NT2/D1 (cell line): ENCODE data around the gene DEXI.

Experiments used
- DNase-seq: peaks from one replicate; pipeline ENCODE4 v3.0.0-alpha.2; 2011; ENCODE audit warnings: low read depth, low spot score
- H3K27me3 ChIP-seq: 2 replicates; pipeline ENCODE4 v1.6.0; 2011; ENCODE audit warnings: mild to moderate bottlenecking; ENCODE audit not compliant: insufficient read length, insufficient read depth
- H3K36me3 ChIP-seq: 2 replicates; pipeline ENCODE4 v1.6.1; 2011; ENCODE audit warnings: mild to moderate bottlenecking, low read length, mixed read lengths; ENCODE audit not compliant: insufficient read depth, insufficient read length
- H3K4me1 ChIP-seq: 2 replicates; pipeline ENCODE4 v1.5.1; 2011; ENCODE audit not compliant: insufficient read depth, insufficient read length
- H3K4me3 ChIP-seq: 2 replicates; pipeline ENCODE4 v1.5.1; 2011; ENCODE audit warnings: low read depth; ENCODE audit not compliant: insufficient read length
- H3K9ac ChIP-seq: 2 replicates; pipeline ENCODE4 v1.6.0; 2011; ENCODE audit warnings: low read depth; ENCODE audit not compliant: insufficient read length
- H3K9me3 ChIP-seq: 2 replicates; pipeline ENCODE4 v1.5.1; 2011; ENCODE audit warnings: mild to moderate bottlenecking, low read length; ENCODE audit not compliant: insufficient read depth
- SUZ12 ChIP-seq: IDR thresholded peaks from 2 replicates; pipeline ENCODE4 v1.6.1; 2011; ENCODE audit not compliant: insufficient read length, insufficient read depth; ENCODE audit errors: extremely low read depth
- YY1 ChIP-seq: IDR thresholded peaks from 2 replicates; pipeline ENCODE4 v1.6.1; 2011; ENCODE audit not compliant: insufficient read length, insufficient read depth
- ZNF274 ChIP-seq: IDR thresholded peaks from 2 replicates; pipeline ENCODE4 v1.6.1; 2011; ENCODE audit warnings: mild to moderate bottlenecking, low read depth, low read length

DEXI gene

DNA sequence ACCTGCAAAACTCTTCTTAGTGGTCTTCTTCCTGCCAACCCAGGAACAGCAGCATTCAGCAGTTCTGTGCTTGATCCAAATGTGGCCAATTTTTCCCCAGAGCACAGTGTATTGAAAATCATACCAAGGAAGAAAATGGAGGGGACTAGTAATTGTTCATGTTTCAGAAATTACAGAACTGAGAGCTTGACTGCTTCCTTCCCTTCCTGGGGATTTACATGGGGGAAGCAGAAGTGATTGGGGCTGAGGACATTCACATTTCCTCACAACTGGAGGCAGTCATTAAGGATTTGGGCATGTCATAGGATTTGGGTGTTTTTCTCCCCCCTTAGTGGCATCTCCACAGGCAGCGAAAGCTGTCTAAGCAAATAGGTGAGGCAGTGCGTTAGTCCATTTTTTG, 45.5 kb downstream of the DEXI start:
- no peak for DNase-seq
- no peaks in the 10 kb centered on the region; the same call in 1 of the 2 replicates for H3K9me3 ChIP-seq
- no peaks in the 10 kb centered on the region for H3K36me3 ChIP-seq
- H3K4me1 ChIP-seq = no peaks in the 10 kb centered on the region
- TF ChIP-seq YY1 (no peak), SUZ12 (no peak), ZNF274 (no peak)
- no peak overlapping the region for H3K9ac ChIP-seq
- H3K4me3 ChIP-seq = no peak overlapping the region
- peaks cover 26% of the 10 kb centered on the region for H3K27me3 ChIP-seq

DNA sequence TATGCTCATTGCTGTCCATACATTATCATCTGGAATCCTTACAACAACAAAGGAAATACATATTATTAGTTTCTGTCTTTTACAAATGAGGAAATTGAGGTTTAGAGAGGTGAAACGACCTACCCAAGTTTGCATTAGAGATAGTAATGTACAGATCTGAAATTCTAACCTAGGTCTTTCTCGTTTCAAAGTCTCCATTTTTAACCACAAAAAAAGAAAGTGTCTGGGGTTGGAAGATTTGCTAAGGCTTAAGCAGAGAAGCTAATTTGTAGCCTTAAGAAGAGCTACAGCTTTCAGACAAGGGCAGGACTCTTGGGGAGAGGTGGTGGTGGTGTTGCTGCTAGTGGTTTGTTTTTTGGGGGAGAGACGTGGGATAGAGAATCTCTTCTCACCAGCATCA, 46.1 kb downstream of the DEXI start:
- no peak overlapping the region for H3K9ac ChIP-seq
- H3K36me3 ChIP-seq = no peaks in the 10 kb centered on the region
- H3K4me1 ChIP-seq = no peaks in the 10 kb centered on the region
- DNase-seq = no peak
- H3K27me3 ChIP-seq = peaks cover 26% of the 10 kb centered on the region
- no peak for TF ChIP-seq SUZ12
- no peak for TF ChIP-seq ZNF274
- TF ChIP-seq YY1 = no peak
- H3K9me3 ChIP-seq = no peaks in the 10 kb centered on the region; the same call in 1 of the 2 replicates
- H3K4me3 ChIP-seq = no peak overlapping the region

DNA sequence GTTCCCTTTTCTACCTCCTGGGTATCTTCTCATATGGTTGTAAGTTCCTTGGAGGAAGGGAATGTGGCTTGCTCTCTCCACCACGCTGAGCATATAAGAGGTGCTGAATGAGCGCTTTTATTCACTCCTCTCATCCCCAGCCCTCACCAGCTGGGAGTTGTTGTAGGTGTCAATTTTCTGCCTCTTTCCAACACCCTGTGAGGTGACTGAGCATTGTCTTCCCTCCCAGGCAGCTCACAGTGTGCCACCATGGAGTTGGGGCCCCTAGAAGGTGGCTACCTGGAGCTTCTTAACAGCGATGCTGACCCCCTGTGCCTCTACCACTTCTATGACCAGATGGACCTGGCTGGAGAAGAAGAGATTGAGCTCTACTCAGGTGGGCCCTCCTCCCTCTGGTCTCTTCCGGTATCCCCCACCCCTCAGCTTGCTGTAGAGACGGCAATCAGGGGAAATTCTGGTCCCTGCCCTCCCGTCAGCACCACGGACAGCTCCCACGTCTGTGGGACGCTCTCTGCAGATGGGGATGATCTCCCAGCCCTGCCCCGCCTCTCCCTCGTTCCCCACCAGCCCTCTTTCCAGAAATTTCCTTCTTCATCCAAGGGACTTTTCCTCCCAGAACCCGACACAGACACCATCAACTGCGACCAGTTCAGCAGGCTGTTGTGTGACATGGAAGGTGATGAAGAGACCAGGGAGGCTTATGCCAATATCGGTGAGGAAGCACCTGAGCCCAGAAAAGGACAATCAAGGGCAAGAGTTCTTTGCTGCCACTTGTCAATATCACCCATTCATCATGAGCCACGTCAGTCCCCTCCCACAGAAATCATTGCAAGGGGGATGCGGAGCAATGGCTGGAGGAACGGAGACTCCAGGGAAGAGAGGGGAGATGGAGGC, 47.0 kb downstream of the DEXI start:
- DNase-seq = peak; percentile 63
- Histone ChIP-seq H3K4me1 (no peaks in the 10 kb centered on the region), H3K4me3 (no peak overlapping the region), H3K27me3 (peaks cover 26% of the 10 kb centered on the region), H3K36me3 (no peaks in the 10 kb centered on the region), H3K9ac (no peak overlapping the region), H3K9me3 (no peaks in the 10 kb centered on the region; the same call in 1 of the 2 replicates)
- TF ChIP-seq YY1 = no peak
- no peak for TF ChIP-seq SUZ12

DNA sequence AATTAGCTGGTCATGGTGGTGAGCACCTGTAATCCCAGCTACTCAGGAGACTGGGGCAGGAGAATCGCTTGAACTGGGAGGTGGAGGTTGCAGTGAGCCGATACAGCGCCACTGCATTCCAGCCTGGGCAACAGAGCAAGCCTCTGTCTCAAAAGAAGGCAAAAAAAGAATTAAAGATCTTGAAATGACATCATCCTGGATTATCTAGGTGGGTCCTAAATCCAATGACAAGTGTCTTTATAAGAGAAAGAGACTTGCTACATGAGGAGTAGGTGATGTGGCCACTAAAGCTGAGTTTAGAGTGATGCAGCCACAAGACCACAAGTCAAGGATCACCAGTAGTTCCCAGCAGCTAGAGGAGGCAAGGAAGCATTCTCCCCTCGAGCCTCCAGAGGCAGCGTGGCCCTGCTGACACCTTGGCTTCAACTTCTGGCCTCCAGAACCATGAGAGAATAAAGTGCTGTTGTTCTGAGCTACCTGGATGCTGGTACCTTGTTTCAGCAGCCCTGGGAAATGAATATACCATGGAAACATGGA, 49.4 kb downstream of the DEXI start:
- H3K27me3 ChIP-seq = peaks cover 26% of the 10 kb centered on the region
- TF ChIP-seq YY1 (no peak), SUZ12 (no peak), ZNF274 (no peak)
- H3K9ac ChIP-seq = no peak overlapping the region
- H3K4me3 ChIP-seq = no peak overlapping the region
- no peaks in the 10 kb centered on the region; the same call in 1 of the 2 replicates for H3K9me3 ChIP-seq
- H3K36me3 ChIP-seq = no peaks in the 10 kb centered on the region
- no peak for DNase-seq
- H3K4me1 ChIP-seq = no peaks in the 10 kb centered on the region

DNA sequence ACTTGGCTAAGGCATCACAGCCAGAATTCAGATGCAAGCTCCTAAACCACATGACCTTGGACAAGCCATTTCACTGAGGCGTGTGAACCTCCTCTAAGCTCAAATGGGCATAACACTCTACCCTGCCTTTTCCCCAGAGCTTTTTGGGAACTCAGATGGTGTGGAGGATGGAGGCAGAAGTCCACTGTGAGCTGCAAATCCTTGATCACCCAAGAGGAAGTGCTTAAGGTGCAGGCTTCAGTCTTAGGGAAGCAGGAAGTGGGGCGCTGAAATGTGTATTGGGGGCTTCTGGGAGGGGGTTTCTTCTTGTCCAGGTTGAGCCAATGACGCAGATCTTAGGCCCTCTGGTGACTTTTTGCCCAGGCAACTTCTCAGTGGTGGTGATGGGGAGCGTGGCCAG, 52.4 kb downstream of the DEXI start:
- Histone ChIP-seq H3K9ac (no peak overlapping the region), H3K27me3 (peaks cover 3% of the 10 kb centered on the region), H3K4me1 (no peaks in the 10 kb centered on the region), H3K4me3 (no peak overlapping the region), H3K36me3 (no peaks in the 10 kb centered on the region), H3K9me3 (no peaks in the 10 kb centered on the region; the same call in 1 of the 2 replicates)
- no peak for TF ChIP-seq SUZ12
- TF ChIP-seq ZNF274 = no peak
- TF ChIP-seq YY1 = no peak
- no peak for DNase-seq

DNA sequence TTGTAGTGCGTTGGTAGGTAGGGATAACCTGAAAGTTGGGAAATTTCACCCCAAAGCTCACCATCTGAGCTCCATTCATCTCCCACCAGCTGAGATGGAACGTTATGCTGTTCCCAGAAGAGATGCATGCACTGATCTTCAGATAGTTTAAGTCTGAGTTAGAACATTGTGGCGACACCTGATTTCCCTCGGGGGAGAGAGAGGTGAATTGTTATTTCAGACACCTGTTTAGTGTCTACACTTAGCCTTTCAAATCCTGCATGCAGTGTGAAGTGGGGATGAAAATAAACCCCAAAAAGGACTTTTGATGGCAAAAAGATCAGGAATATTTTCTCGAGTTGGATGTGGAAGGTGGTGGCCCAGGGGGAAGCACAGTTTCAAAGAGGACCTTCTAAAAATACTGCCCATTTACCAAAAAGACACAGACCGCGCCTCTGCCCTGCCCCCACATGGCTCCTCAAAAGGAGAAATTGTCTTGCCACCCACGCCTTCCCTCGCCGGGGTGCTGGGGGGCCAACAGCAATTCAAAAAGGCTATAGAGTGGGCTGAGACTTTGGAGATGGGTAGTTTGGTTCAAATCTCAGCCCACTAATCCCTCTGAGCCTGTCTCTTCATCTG, 53.8 kb downstream of the DEXI start:
- Histone ChIP-seq H3K9me3 (no peaks in the 10 kb centered on the region; the same call in 1 of the 2 replicates), H3K36me3 (no peaks in the 10 kb centered on the region), H3K4me1 (no peaks in the 10 kb centered on the region), H3K27me3 (no peaks in the 10 kb centered on the region), H3K4me3 (no peak overlapping the region), H3K9ac (no peak overlapping the region)
- DNase-seq = no peak
- no peak for TF ChIP-seq ZNF274
- no peak for TF ChIP-seq SUZ12
- no peak for TF ChIP-seq YY1

DNA sequence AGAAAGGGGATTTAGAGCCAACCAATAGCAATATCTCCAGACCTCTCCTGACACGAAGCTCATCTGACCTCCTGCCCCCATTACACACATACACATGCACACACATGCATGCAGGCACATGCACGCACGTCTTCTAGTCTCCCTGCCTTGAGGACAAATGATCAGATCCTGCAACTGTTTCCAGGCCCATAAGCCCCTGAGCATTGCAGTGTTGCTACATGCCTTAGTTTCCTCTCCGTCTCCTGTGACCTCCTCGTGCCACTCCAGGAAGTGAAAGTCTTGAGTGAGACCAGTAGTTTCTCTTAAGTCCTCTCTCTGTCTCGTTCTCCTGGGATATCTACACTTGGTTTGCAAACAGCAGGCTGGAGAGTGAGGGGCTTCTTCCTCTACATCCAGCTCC, 57.0 kb downstream of the DEXI start:
- Histone ChIP-seq H3K4me1 (no peaks in the 10 kb centered on the region), H3K9ac (no peak overlapping the region), H3K36me3 (no peaks in the 10 kb centered on the region), H3K4me3 (no peak overlapping the region), H3K9me3 (no peaks in the 10 kb centered on the region), H3K27me3 (peaks cover 3% of the 10 kb centered on the region)
- DNase-seq = no peak
- TF ChIP-seq YY1 = no peak
- TF ChIP-seq ZNF274 = no peak
- no peak for TF ChIP-seq SUZ12
